ENCODE results near the gene MFAP4. TPM values are rescaled to one million over a fixed set of nuclear protein-coding genes. Genes with fewer than 3 reads are reported as not detected.

MFAP4 gene
- total RNA-seq, 1 donor from 2014 or later: 126 TPM

- no peak for DNase-seq
Measured at GRCh38 chr17:19347323-19348080, 39.5 kb downstream of the MFAP4 start.

GRCh38 chr17:19346351-19347255, 40.4 kb downstream of the MFAP4 start:
- no peak for DNase-seq

GRCh38 chr17:19345486-19346350, 41.3 kb downstream of the MFAP4 start:
- no peak for DNase-seq

GRCh38 chr17:19345067-19345460, 41.9 kb downstream of the MFAP4 start:
- DNase-seq: no peak

GRCh38 chr17:19344311-19345066, 42.5 kb downstream of the MFAP4 start:
- no peak for DNase-seq

GRCh38 chr17:19343671-19344151, 43.3 kb downstream of the MFAP4 start:
- DNase-seq: no peak

- no peak for DNase-seq
Measured at GRCh38 chr17:19343256-19343630, 43.7 kb downstream of the MFAP4 start.

- DNase-seq: no peak
Measured at GRCh38 chr17:19342611-19343255, 44.3 kb downstream of the MFAP4 start.

GRCh38 chr17:19341641-19342610, 45.1 kb downstream of the MFAP4 start:
- peak; percentile 21 for DNase-seq

GRCh38 chr17:19341211-19341631, 45.8 kb downstream of the MFAP4 start:
- DNase-seq: no peak

- DNase-seq: no peak
Measured at GRCh38 chr17:19339341-19339815, 47.6 kb downstream of the MFAP4 start.

- no peak for DNase-seq
Measured at GRCh38 chr17:19338031-19338990, 48.7 kb downstream of the MFAP4 start.

- no peak for DNase-seq
Measured at GRCh38 chr17:19337712-19338023, 49.3 kb downstream of the MFAP4 start.

GRCh38 chr17:19336938-19337711, 49.9 kb downstream of the MFAP4 start:
- no peak for DNase-seq

GRCh38 chr17:19335951-19336631, 50.9 kb downstream of the MFAP4 start:
- DNase-seq: no peak

GRCh38 chr17:19334331-19334730, 52.7 kb downstream of the MFAP4 start:
- no peak for DNase-seq

GRCh38 chr17:19333736-19334290, 53.2 kb downstream of the MFAP4 start:
- DNase-seq: no peak

Measured in skin of body (tissue), 2 donors.